ENCODE results near the gene CAMTA1.

The CAMTA1 gene

DNA sequence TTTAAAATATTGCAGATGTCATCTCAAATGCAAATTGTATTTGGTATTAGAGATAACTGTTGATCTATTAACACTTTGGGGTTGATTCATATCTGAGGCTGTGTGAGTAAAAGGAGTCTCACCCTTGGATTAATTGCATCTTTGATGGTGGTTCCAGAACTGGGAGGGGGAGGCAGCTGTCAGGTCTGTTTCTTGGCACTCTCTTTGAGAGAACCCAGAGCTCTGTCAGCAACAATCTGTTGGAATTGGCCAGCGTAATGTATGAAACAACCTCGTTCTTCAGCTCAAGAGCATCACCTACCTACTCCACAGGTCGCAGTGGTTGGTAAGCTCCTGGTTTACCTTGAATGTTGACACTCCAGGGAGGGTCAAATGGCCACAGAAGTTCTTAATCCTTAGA lies 424.1 kb downstream of the CAMTA1 start:
- Histone ChIP-seq H3K9me3 (ENCODE audit: control insufficient read depth, insufficient read depth, low read length) (no peaks in the 10 kb centered on the region), H3K9ac (ENCODE audit: low read depth, low read length) (no peak overlapping the region), H3K36me3 (ENCODE audit: control insufficient read depth, insufficient read depth, low read length) (no peaks in the 10 kb centered on the region), H3K4me1 (ENCODE audit: control insufficient read depth, insufficient read depth, low read length) (no peaks in the 10 kb centered on the region), H3K27me3 (ENCODE audit: control insufficient read depth, insufficient read depth, low read length) (no peaks in the 10 kb centered on the region), H3K4me3 (ENCODE audit: low read depth, low read length) (no peak overlapping the region)

DNA sequence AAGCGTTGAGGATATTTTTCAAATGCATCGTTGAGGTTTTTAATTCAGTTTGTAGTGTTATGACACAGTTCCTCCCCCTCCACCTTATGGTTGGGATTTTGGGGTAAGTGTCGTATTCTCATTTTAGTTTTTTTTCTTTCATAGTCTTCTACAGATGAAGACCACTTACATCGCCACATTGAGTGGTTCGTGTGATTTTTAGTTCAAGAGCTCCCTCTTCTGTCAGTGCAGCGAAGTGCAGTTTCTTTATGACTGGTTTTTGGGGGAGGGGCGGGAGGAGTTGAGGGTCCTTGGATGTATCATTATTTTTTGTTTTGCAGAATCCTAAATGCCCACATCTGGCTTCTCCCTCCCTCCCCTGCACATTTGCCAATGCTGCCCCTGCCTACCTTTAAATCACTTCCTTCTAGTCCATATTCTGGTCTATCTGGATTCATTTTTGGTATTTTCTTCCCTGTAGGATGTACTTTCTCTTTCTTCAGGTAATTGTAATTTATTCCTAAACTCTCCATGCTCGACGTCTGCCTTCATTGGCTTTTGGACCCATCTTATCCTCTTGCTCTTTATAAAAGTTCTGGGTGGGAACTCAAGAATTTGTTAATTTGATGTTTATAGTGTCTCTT lies 433.1 kb downstream of the CAMTA1 start:
- Histone ChIP-seq H3K27me3 (ENCODE audit: control insufficient read depth, insufficient read depth, low read length) (no peaks in the 10 kb centered on the region), H3K36me3 (ENCODE audit: control insufficient read depth, insufficient read depth, low read length) (no peaks in the 10 kb centered on the region), H3K4me1 (ENCODE audit: control insufficient read depth, insufficient read depth, low read length) (no peaks in the 10 kb centered on the region), H3K9ac (ENCODE audit: low read depth, low read length) (no peak overlapping the region), H3K9me3 (ENCODE audit: control insufficient read depth, insufficient read depth, low read length) (no peaks in the 10 kb centered on the region), H3K4me3 (ENCODE audit: low read depth, low read length) (no peak overlapping the region)

DNA sequence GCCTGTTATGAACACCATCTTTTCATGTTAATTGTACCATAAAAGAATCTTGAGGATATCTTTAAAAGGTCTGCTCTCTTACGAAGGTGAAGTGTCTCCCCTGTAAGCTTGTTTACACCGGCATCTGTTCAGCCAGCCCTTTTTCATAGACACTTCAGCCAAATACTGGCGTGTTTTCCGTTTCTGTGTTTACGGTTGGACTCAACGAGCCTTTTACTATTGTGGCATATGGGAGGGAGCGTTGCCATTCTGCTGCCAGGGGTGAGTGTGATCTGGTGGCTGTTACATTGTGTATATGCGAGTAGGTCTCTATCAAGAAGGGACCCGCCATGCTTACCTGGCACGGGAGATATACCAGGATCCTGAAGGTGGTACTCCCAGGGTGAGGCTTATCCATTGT lies 433.8 kb downstream of the CAMTA1 start:
- Histone ChIP-seq H3K36me3 (ENCODE audit: control insufficient read depth, insufficient read depth, low read length) (no peaks in the 10 kb centered on the region), H3K4me1 (ENCODE audit: control insufficient read depth, insufficient read depth, low read length) (no peaks in the 10 kb centered on the region), H3K9ac (ENCODE audit: low read depth, low read length) (no peak overlapping the region), H3K27me3 (ENCODE audit: control insufficient read depth, insufficient read depth, low read length) (no peaks in the 10 kb centered on the region), H3K4me3 (ENCODE audit: low read depth, low read length) (no peak overlapping the region), H3K9me3 (ENCODE audit: control insufficient read depth, insufficient read depth, low read length) (no peaks in the 10 kb centered on the region)

DNA sequence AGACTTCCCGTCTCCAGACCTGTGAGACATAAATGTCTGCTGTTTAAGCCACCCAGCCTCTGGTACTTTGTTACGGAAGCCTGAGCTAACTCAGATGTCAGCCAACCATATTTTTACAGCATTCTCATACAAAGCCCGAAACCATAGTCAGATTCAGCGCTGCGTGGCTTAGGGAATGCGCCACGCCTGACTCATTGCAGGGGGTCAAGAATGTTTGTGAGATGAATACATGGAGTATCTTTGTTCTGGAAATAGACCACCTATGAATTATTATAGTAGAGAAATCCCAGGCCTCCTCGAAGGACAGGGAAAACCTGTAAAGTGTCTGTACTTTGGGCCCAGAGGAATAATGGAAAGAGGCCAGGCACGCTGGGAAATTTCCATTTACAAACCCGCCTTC lies 434.8 kb downstream of the CAMTA1 start:
- H3K4me3 ChIP-seq (ENCODE audit: low read depth, low read length), result no peak overlapping the region
- H3K36me3 ChIP-seq (ENCODE audit: control insufficient read depth, insufficient read depth, low read length), result no peaks in the 10 kb centered on the region
- H3K9me3 ChIP-seq (ENCODE audit: control insufficient read depth, insufficient read depth, low read length), result no peaks in the 10 kb centered on the region
- H3K9ac ChIP-seq (ENCODE audit: low read depth, low read length), result no peak overlapping the region
- H3K4me1 ChIP-seq (ENCODE audit: control insufficient read depth, insufficient read depth, low read length), result no peaks in the 10 kb centered on the region
- no peaks in the 10 kb centered on the region for H3K27me3 ChIP-seq (ENCODE audit: control insufficient read depth, insufficient read depth, low read length)

DNA sequence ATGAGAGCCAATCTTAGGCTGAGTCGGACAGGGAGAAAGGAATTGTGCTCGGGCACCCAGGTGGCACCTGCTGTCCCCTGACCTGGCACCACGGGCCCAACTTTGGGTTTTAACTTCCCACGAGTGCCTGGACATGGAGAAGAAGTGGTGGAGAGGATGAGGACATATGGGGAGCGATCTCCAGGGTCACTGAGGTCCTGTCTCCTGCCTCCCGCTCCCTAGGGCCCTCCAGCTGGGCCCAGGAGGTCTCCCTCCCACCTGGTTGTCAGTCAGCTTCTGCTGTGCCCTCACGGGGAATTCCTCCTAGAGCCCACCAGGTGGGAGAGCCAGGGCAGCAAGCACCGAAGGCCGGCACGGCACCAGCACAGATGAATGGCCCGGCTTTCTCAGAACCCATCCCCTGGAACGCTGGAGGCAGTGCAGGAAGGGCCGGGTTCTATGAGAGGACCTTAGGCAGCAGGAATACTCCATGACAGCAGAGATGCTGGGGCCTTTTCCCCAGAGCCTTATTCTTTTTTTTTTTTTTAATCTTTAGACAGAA lies 435.5 kb downstream of the CAMTA1 start:
- no peaks in the 10 kb centered on the region for H3K36me3 ChIP-seq (ENCODE audit: control insufficient read depth, insufficient read depth, low read length)
- no peak overlapping the region for H3K9ac ChIP-seq (ENCODE audit: low read depth, low read length)
- no peaks in the 10 kb centered on the region for H3K27me3 ChIP-seq (ENCODE audit: control insufficient read depth, insufficient read depth, low read length)
- no peaks in the 10 kb centered on the region for H3K9me3 ChIP-seq (ENCODE audit: control insufficient read depth, insufficient read depth, low read length)
- H3K4me3 ChIP-seq (ENCODE audit: low read depth, low read length), result no peak overlapping the region
- no peaks in the 10 kb centered on the region for H3K4me1 ChIP-seq (ENCODE audit: control insufficient read depth, insufficient read depth, low read length)

DNA sequence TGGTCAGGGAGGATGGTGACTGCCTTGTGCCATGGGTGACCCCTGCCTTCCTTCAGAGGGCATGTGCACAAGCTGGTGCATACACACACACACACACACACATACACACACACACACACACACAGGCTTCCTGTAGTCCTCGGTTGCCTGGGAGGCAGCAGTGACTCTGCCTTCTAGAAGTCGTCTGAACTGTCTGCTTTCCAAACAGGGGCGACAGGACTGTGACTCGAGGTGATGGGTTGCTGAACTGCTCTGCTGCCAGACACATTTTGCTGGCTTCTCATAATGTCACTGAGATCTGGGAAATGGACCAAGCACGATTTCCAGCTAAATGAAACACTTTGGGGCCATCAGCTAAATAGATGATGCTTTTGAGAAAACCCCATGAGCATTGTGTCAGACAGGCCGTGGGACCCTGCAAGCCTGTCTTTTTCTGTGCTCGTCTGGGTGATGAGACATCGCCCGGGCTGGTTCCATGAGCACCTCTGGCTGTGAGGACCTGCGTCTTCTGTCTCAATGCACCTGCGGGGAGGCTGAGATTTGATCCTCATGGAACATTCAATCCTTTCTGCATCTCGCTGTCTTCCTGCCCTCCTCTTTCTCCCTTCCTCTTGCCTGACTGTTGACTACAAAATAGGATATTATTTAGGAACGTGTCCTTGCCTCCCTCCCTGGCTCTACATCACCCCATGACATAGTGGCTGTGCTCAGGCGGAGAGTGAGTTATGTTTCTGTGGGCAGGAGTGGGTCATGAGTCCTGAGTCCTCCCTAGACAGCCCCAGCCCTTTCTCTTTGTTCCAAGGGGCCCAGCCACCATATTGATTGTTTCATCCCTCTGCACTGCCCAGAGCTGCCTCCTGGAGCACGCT lies 436.8 kb downstream of the CAMTA1 start:
- Histone ChIP-seq H3K4me3 (ENCODE audit: low read depth, low read length) (no peak overlapping the region), H3K4me1 (ENCODE audit: control insufficient read depth, insufficient read depth, low read length) (no peaks in the 10 kb centered on the region), H3K9ac (ENCODE audit: low read depth, low read length) (no peak overlapping the region), H3K27me3 (ENCODE audit: control insufficient read depth, insufficient read depth, low read length) (no peaks in the 10 kb centered on the region), H3K9me3 (ENCODE audit: control insufficient read depth, insufficient read depth, low read length) (no peaks in the 10 kb centered on the region), H3K36me3 (ENCODE audit: control insufficient read depth, insufficient read depth, low read length) (no peaks in the 10 kb centered on the region)

DNA sequence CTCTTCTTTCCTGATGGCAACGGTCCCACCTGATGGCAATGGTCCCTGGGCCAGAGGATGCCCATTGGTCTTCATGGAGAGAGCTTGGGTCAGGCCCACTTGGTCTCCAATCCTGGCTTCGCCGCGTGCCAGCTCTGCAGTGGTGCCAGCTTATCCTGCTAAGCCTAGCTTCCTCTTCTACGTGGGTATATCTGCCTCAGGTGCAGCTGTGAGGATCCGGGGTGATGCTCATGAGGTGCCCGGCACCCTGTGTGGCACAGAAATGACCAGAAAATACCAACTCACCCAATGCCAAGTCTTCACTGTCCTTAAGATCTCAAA lies 437.4 kb downstream of the CAMTA1 start:
- Histone ChIP-seq H3K27me3 (ENCODE audit: control insufficient read depth, insufficient read depth, low read length) (no peaks in the 10 kb centered on the region), H3K4me1 (ENCODE audit: control insufficient read depth, insufficient read depth, low read length) (no peaks in the 10 kb centered on the region), H3K36me3 (ENCODE audit: control insufficient read depth, insufficient read depth, low read length) (no peaks in the 10 kb centered on the region), H3K4me3 (ENCODE audit: low read depth, low read length) (no peak overlapping the region), H3K9ac (ENCODE audit: low read depth, low read length) (no peak overlapping the region), H3K9me3 (ENCODE audit: control insufficient read depth, insufficient read depth, low read length) (no peaks in the 10 kb centered on the region)

DNA sequence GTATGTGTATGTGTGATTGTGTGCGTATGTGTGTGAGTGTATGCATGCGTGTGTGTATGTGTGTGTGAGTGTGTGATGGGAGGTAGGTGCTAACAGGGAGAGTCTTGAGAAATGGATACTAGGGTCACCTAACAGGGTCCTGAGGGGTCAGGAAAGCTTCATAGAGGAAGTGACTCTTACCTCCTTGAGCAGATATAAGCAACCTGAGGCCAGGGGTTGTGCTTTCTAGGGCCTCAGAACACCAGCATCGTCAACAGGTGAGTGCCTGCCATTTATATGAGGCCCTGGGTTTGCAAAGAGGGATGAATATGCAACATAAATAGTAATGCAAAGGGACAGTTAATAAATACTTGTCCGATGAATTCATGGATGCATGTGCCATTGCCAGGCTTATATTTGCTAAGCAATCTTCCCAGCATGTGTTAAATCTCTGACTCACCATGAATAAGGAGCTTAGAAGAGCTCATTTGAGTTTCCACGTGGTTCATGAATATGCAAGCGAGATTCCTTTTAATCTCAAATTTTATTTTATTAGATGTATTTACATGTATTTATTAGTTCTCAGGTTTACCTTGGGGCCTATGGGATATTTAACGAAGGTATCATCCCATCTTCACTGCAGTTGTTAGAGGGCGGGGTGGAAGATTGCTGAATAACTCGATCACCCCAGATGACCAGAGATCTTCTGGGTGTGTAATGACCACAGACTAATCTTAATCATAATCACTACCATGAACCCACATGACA lies 438.3 kb downstream of the CAMTA1 start:
- H3K27me3 ChIP-seq (ENCODE audit: control insufficient read depth, insufficient read depth, low read length), result no peaks in the 10 kb centered on the region
- no peak overlapping the region for H3K9ac ChIP-seq (ENCODE audit: low read depth, low read length)
- H3K9me3 ChIP-seq (ENCODE audit: control insufficient read depth, insufficient read depth, low read length), result no peaks in the 10 kb centered on the region
- no peak overlapping the region for H3K4me3 ChIP-seq (ENCODE audit: low read depth, low read length)
- H3K4me1 ChIP-seq (ENCODE audit: control insufficient read depth, insufficient read depth, low read length), result no peaks in the 10 kb centered on the region
- H3K36me3 ChIP-seq (ENCODE audit: control insufficient read depth, insufficient read depth, low read length), result no peaks in the 10 kb centered on the region

DNA sequence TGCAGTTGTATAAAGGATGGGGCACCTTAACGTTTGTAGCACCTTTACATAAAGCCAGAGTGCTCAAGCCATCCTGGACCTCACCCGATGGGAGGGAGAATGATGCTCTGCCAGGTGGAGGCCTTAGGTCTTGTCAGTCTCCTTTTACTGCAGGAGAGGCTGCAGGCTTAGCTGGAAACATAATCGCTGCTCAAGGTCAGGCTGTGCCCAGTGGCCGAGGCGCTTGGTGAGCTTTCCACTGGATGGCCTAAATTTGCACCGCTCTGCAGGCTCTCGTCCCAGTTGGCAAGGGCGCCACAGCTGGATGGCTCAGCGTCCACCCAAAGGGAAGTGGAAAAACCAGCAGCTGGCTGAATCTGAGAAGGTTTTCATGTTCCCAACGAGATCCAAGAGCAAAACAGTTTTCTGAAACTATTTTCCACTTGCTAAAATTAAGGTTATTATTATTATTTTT lies 438.9 kb downstream of the CAMTA1 start:
- no peaks in the 10 kb centered on the region for H3K36me3 ChIP-seq (ENCODE audit: control insufficient read depth, insufficient read depth, low read length)
- H3K4me3 ChIP-seq (ENCODE audit: low read depth, low read length), result no peak overlapping the region
- H3K4me1 ChIP-seq (ENCODE audit: control insufficient read depth, insufficient read depth, low read length), result no peaks in the 10 kb centered on the region
- H3K9me3 ChIP-seq (ENCODE audit: control insufficient read depth, insufficient read depth, low read length), result no peaks in the 10 kb centered on the region
- no peak overlapping the region for H3K9ac ChIP-seq (ENCODE audit: low read depth, low read length)
- H3K27me3 ChIP-seq (ENCODE audit: control insufficient read depth, insufficient read depth, low read length), result no peaks in the 10 kb centered on the region

DNA sequence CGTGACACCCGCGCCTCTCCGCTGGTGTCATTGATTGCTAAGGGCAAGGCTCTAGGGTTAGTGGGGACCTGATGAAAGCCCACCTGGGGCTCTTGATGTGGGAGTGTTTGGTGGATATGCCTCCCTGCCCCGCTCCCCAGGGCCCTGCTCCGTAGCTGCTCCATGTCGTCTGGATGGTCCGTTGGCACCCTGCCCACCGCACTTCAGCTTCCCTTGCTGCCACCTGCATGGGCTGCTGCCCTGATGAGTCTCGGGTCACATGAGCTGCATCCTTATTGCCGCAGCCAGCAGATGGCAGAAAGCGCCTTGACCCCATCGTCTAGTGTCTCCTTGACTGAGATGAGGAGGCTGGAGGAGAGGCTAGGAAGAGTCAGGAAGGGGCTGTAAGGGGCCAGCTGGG lies 439.4 kb downstream of the CAMTA1 start:
- Histone ChIP-seq H3K4me1 (ENCODE audit: control insufficient read depth, insufficient read depth, low read length) (no peaks in the 10 kb centered on the region), H3K9ac (ENCODE audit: low read depth, low read length) (no peak overlapping the region), H3K36me3 (ENCODE audit: control insufficient read depth, insufficient read depth, low read length) (no peaks in the 10 kb centered on the region), H3K27me3 (ENCODE audit: control insufficient read depth, insufficient read depth, low read length) (no peaks in the 10 kb centered on the region), H3K9me3 (ENCODE audit: control insufficient read depth, insufficient read depth, low read length) (no peaks in the 10 kb centered on the region), H3K4me3 (ENCODE audit: low read depth, low read length) (no peak overlapping the region)

DNA sequence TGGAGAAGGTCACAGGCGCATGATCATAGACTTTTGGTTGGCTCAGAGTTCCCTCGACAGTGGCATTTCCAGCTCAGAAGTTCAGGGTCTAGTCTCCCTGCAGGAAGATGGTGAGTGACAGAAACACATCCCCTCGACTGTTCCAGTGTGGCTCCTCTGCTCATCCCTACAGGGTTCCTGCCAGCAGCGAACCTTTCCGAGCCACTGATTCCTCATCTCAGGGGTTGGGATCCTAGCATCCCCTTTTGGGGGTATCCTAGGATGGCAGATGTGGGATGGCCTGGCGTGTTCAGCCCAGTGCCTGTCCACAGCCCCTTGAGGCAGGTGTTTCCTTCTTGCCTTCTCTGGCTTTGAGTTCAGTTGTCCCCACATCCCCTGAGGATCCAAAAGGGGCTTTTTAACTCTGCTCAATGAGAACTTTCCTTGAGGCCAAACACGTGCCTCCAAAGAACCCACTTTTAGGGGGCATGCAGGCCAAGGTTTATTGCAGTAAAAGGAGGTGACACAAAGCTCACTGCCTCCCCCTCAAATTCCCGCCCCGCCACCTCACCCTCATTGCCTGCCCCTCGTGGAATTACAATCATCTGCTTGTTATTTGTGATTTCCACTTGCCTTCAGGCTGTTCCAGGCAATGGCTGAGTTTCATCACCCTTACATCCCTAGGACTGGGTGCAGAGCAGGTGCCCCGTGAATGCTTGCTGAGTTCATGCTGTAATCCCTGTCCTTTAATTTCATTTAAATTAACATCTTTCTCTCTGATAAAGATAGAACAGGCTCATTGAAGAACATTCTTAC lies 440.7 kb downstream of the CAMTA1 start:
- Histone ChIP-seq H3K27me3 (ENCODE audit: control insufficient read depth, insufficient read depth, low read length) (no peaks in the 10 kb centered on the region), H3K9me3 (ENCODE audit: control insufficient read depth, insufficient read depth, low read length) (no peaks in the 10 kb centered on the region), H3K36me3 (ENCODE audit: control insufficient read depth, insufficient read depth, low read length) (no peaks in the 10 kb centered on the region), H3K9ac (ENCODE audit: low read depth, low read length) (no peak overlapping the region), H3K4me1 (ENCODE audit: control insufficient read depth, insufficient read depth, low read length) (no peaks in the 10 kb centered on the region), H3K4me3 (ENCODE audit: low read depth, low read length) (no peak overlapping the region)

All from iPS-15b (cell line).